ENCODE data around the gene ERBIN.

The ERBIN gene

GRCh38 chr5:66012271-66012670, 85.9 kb downstream of the ERBIN start:
- Histone ChIP-seq H3K27me3 (ENCODE audit: low read length) (no peaks in the 10 kb centered on the region), H3K9me2 (replicated peaks; ENCODE audit: insufficient read depth, low read length) (no peaks in the 10 kb centered on the region), H3K9ac (ENCODE audit: low read length) (no peak overlapping the region), H3K4me3 (ENCODE audit: insufficient read depth, low read length, poor library complexity, severe bottlenecking) (no peak overlapping the region), H3K9me3 (ENCODE audit: insufficient read depth, low read length) (no peaks in the 10 kb centered on the region), H3K79me2 (ENCODE audit: insufficient read depth, low read length) (peaks cover 24% of the 10 kb centered on the region; the same call in 1 of the 2 replicates), H3K27ac (ENCODE audit: low read depth, low read length) (no peak overlapping the region), H3K36me3 (ENCODE audit: low read length) (peaks cover 40% of the 10 kb centered on the region), H3K4me2 (ENCODE audit: low read depth, low read length, poor library complexity, severe bottlenecking) (no peak overlapping the region), H2AFZ (ENCODE audit: low read depth, low read length, severe bottlenecking) (no peak overlapping the region), H3F3A (ENCODE audit: insufficient read depth) (peaks cover 20% of the 10 kb centered on the region), H4K20me1 (ENCODE audit: low read depth, low read length) (no peaks in the 10 kb centered on the region; the same call in 1 of the 2 replicates)
- TF ChIP-seq CTCF (IDR thresholded peaks at IDR 0.05; ENCODE audit: insufficient read depth, low read length, poor library complexity, severe bottlenecking) = no peak
- no peak for TF ChIP-seq EZH2phosphoT487 (conservative IDR thresholded peaks at IDR 0.05; ENCODE audit: low read length)

GRCh38 chr5:66013397-66013796, 87.0 kb downstream of the ERBIN start:
- Histone ChIP-seq H4K20me1 (ENCODE audit: low read depth, low read length) (no peaks in the 10 kb centered on the region; the same call in 1 of the 2 replicates), H3K27me3 (ENCODE audit: low read length) (no peaks in the 10 kb centered on the region), H3F3A (ENCODE audit: insufficient read depth) (peaks cover 16% of the 10 kb centered on the region), H2AFZ (ENCODE audit: low read depth, low read length, severe bottlenecking) (no peak overlapping the region), H3K4me3 (ENCODE audit: insufficient read depth, low read length, poor library complexity, severe bottlenecking) (no peak overlapping the region), H3K79me2 (ENCODE audit: insufficient read depth, low read length) (peaks cover 26% of the 10 kb centered on the region; the same call in 1 of the 2 replicates), H3K9ac (ENCODE audit: low read length) (no peak overlapping the region), H3K36me3 (ENCODE audit: low read length) (peaks cover 40% of the 10 kb centered on the region), H3K4me2 (ENCODE audit: low read depth, low read length, poor library complexity, severe bottlenecking) (no peak overlapping the region), H3K9me2 (replicated peaks; ENCODE audit: insufficient read depth, low read length) (no peaks in the 10 kb centered on the region), H3K9me3 (ENCODE audit: insufficient read depth, low read length) (no peaks in the 10 kb centered on the region), H3K27ac (ENCODE audit: low read depth, low read length) (no peak overlapping the region)
- TF ChIP-seq CTCF (IDR thresholded peaks at IDR 0.05; ENCODE audit: insufficient read depth, low read length, poor library complexity, severe bottlenecking) (no peak), EZH2phosphoT487 (conservative IDR thresholded peaks at IDR 0.05; ENCODE audit: low read length) (no peak)

DNA sequence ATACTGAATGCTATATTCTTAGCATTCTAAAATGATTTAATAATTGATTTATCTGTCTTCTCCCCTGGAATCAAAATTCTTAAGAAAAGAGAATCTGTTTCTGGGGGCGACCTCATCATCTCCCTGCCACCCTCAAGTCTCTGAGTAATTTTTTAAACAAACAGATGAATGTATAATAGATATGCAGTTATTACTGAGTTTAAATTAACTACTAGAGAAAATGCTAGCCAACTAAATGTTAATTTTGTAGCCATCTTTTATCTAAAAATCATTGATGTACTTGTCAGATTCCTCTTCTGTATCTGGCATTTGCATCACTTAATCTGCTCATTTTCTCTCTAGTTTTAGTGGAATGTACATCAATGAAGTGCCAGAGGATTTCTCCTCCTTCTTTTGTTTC, 87.5 kb downstream of the ERBIN start:
- H3F3A ChIP-seq (ENCODE audit: insufficient read depth) = peaks cover 16% of the 10 kb centered on the region
- TF ChIP-seq CTCF (IDR thresholded peaks at IDR 0.05; ENCODE audit: insufficient read depth, low read length, poor library complexity, severe bottlenecking) (no peak), EZH2phosphoT487 (conservative IDR thresholded peaks at IDR 0.05; ENCODE audit: low read length) (no peak)
- H3K27ac ChIP-seq (ENCODE audit: low read depth, low read length) = no peak overlapping the region
- H3K9me3 ChIP-seq (ENCODE audit: insufficient read depth, low read length) = no peaks in the 10 kb centered on the region
- no peaks in the 10 kb centered on the region for H3K27me3 ChIP-seq (ENCODE audit: low read length)
- H3K79me2 ChIP-seq (ENCODE audit: insufficient read depth, low read length) = peaks cover 26% of the 10 kb centered on the region; the same call in 1 of the 2 replicates
- no peaks in the 10 kb centered on the region for H3K9me2 ChIP-seq (replicated peaks; ENCODE audit: insufficient read depth, low read length)
- no peak overlapping the region for H2AFZ ChIP-seq (ENCODE audit: low read depth, low read length, severe bottlenecking)
- H4K20me1 ChIP-seq (ENCODE audit: low read depth, low read length) = no peaks in the 10 kb centered on the region; the same call in 1 of the 2 replicates
- no peak overlapping the region for H3K4me3 ChIP-seq (ENCODE audit: insufficient read depth, low read length, poor library complexity, severe bottlenecking)
- H3K36me3 ChIP-seq (ENCODE audit: low read length) = peaks cover 40% of the 10 kb centered on the region
- H3K9ac ChIP-seq (ENCODE audit: low read length) = no peak overlapping the region
- H3K4me2 ChIP-seq (ENCODE audit: low read depth, low read length, poor library complexity, severe bottlenecking) = no peak overlapping the region
